Keratinocyte (primary cell): ENCODE results near the gene KCNJ12.

Source experiments
- CTCF ChIP-seq, 3 experiments: IDR thresholded peaks in 1 of 3; conservative IDR thresholded peaks in 1 of 3; optimal IDR thresholded peaks in 1 of 3; 2 replicates in 2 of 3; 3 replicates in 1 of 3; pipeline versions ENCODE3 to v1.5.1; 2011; ENCODE audit warnings: low read length in 3 of 3, mild to moderate bottlenecking in 3 of 3, moderate library complexity in 2 of 3, control low read depth in 1 of 3, inconsistent platforms in 1 of 3; ENCODE audit not compliant: insufficient read depth in 2 of 3; ENCODE audit errors: extremely low read depth in 1 of 3
- EZH2 ChIP-seq: IDR thresholded peaks from one replicate; pipeline ENCODE4 v1.6.1; 2012; ENCODE audit warnings: inconsistent platforms, mild to moderate bottlenecking, low read length, moderate library complexity

DNA sequence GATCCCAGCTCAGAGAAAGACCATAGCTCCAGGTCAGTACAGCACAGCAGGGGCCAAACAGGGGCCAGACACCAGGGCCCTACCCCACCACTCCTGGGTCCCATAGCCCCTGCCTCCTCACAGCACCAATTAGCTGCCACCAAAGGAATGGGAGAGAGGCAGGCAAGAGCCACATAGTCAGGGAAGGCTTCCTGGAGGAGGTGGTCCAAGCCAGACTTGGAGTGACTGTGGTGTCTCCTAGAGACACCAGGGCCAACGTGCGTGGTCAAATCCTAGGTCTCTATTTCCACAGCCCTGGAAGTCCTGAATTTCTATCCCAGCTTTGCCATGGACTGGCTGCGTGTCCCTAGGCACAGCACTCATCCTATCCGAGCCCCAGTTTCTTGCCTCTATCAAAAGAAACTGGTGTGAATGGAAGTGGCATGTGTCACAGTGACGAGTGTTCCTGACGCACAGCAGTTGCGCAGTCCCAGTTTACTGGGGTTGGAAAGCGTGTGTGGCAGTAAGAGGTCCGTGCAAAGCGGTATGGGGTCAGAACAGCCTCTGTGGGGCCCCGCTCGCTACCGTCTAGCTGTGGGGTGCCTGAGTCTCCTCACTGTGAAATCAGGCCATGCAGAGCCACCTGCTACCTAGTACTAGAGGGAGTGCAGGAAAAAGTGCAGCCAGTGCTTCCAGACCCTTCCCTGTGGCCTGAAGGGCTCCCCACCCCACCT lies 23.5 kb downstream of the KCNJ12 start:
- TF ChIP-seq CTCF (optimal IDR thresholded peaks at IDR 0.05 in 1 of 3, IDR thresholded peaks at IDR 0.05 in 1 of 3, conservative IDR thresholded peaks at IDR 0.05 in 1 of 3; ENCODE audit: extremely low read depth in 1 of 3, insufficient read depth in 2 of 3, low read length in 3 of 3) (no peak), EZH2 (no peak)
